Uterus (tissue), 2 donors: ENCODE data around the gene RIPPLY3.

Experiments
- CTCF ChIP-seq, 4 experiments: fragments of 200-600 bp in 2 of 4; fragments of 450-650 bp in 2 of 4; sonication (generic) in 2 of 4; IDR thresholded peaks; one replicate each; pipeline ENCODE4 v1.5.1; 2016 to 2019; ENCODE audit warnings: antibody characterized with exemption in 4 of 4, mild to moderate bottlenecking in 2 of 4, moderate library complexity in 1 of 4
- POLR2A ChIP-seq, 2 donors: fragments of 450-650 bp; IDR thresholded peaks; one replicate each; pipeline ENCODE4 v1.6.1; 2016; ENCODE audit warnings: antibody characterized with exemption in 2 of 2, mild to moderate bottlenecking in 1 of 2, moderate library complexity in 1 of 2

- TF ChIP-seq CTCF (IDR thresholded peaks at IDR 0.05) = no peak
- no peak for TF ChIP-seq POLR2A (IDR thresholded peaks at IDR 0.05)
These were observed 37.3 kb downstream of the RIPPLY3 start for GRCh38 chr21:37043818-37044217.
